ENCODE measurements around the gene ICE2. TPM values are rescaled to one million over a fixed set of nuclear protein-coding genes. Genes with fewer than 3 reads are reported as not detected.
A peak's percentile ranks its signal among the peaks of the same experiment; 100 is the strongest.

Gene ICE2
- total RNA-seq, 2 donors from 2014 or later: 89.4 to 99.7 TPM

GRCh38 chr15:60424006-60424405, 54.9 kb downstream of the ICE2 start:
- H3K4me1 Mint-ChIP-seq: peaks cover 16% of the 10 kb centered on the region

GRCh38 chr15:60423537-60423936, 55.4 kb downstream of the ICE2 start:
- DNase-seq: peak; percentile 49
- Histone ChIP-seq H3K27ac (ENCODE audit: low read depth, low read length) (no peak overlapping the region), H3K4me3 (ENCODE audit: low read length) (no peak overlapping the region), H3K36me3 (ENCODE audit: control insufficient read depth, insufficient read depth, low read length) (peaks cover 36% of the 10 kb centered on the region), H3K9me3 (ENCODE audit: control insufficient read depth, low read length) (no peaks in the 10 kb centered on the region), H3K4me1 (ENCODE audit: control insufficient read depth, insufficient read depth, low read length) (no peaks in the 10 kb centered on the region), H3K27me3 (ENCODE audit: control insufficient read depth, insufficient read depth, low read length, poor library complexity, severe bottlenecking) (no peaks in the 10 kb centered on the region), H3K9ac (ENCODE audit: extremely low read depth, low read length, poor library complexity, severe bottlenecking) (no peak overlapping the region)
- Mint-ChIP-seq H3K27ac (peak overlapping the region; percentile 63), H3K27me3 (ENCODE audit: insufficient read depth) (no peaks in the 10 kb centered on the region), H3K4me3 (no peak overlapping the region), H3K9me3 (no peaks in the 10 kb centered on the region), H3K4me1 (peaks cover 16% of the 10 kb centered on the region), H3K36me3 (ENCODE audit: low read depth) (peaks cover 19% of the 10 kb centered on the region)
- TF ChIP-seq CTCF (conservative IDR thresholded peaks at IDR 0.05): no peak
- WGBS, 2 experiments (ENCODE audit: insufficient coverage in 1 of 2, insufficient read length in 1 of 2): 66% methylated on average over 2 of the region's 2 CpGs; no CpG with 5 or more reads in 1 of the 2 experiments

More at GRCh38 chr15:60424006-60424405, 54.9 kb downstream of the ICE2 start:
- Mint-ChIP-seq H3K27me3 (ENCODE audit: insufficient read depth) (no peaks in the 10 kb centered on the region), H3K9me3 (no peaks in the 10 kb centered on the region), H3K36me3 (ENCODE audit: low read depth) (peaks cover 19% of the 10 kb centered on the region), H3K4me3 (no peak overlapping the region), H3K27ac (peak overlapping the region; percentile 5)
- 94 to 100% methylated on average over 1 of the region's 1 CpG for WGBS, 2 experiments (ENCODE audit: insufficient coverage in 1 of 2, insufficient read length in 1 of 2)
- H3K4me1 ChIP-seq (ENCODE audit: control insufficient read depth, insufficient read depth, low read length): no peaks in the 10 kb centered on the region
- no peaks in the 10 kb centered on the region for H3K27me3 ChIP-seq (ENCODE audit: control insufficient read depth, insufficient read depth, low read length, poor library complexity, severe bottlenecking)
- H3K36me3 ChIP-seq (ENCODE audit: control insufficient read depth, insufficient read depth, low read length): peaks cover 38% of the 10 kb centered on the region
- TF ChIP-seq CTCF (conservative IDR thresholded peaks at IDR 0.05): no peak
- H3K4me3 ChIP-seq (ENCODE audit: low read length): no peak overlapping the region
- H3K9ac ChIP-seq (ENCODE audit: extremely low read depth, low read length, poor library complexity, severe bottlenecking): no peak overlapping the region
- no peak for DNase-seq
- no peak overlapping the region for H3K27ac ChIP-seq (ENCODE audit: low read depth, low read length)
- H3K9me3 ChIP-seq (ENCODE audit: control insufficient read depth, low read length): no peaks in the 10 kb centered on the region

- Histone ChIP-seq H3K27me3 (ENCODE audit: control insufficient read depth, insufficient read depth, low read length, poor library complexity, severe bottlenecking) (no peaks in the 10 kb centered on the region), H3K4me1 (ENCODE audit: control insufficient read depth, insufficient read depth, low read length) (no peaks in the 10 kb centered on the region), H3K4me3 (ENCODE audit: low read length) (no peak overlapping the region), H3K9me3 (ENCODE audit: control insufficient read depth, low read length) (no peaks in the 10 kb centered on the region), H3K27ac (ENCODE audit: low read depth, low read length) (no peak overlapping the region), H3K36me3 (ENCODE audit: control insufficient read depth, insufficient read depth, low read length) (peaks cover 26% of the 10 kb centered on the region), H3K9ac (ENCODE audit: extremely low read depth, low read length, poor library complexity, severe bottlenecking) (no peak overlapping the region)
- H3K4me3 Mint-ChIP-seq: no peak overlapping the region
- no peaks in the 10 kb centered on the region for H3K9me3 Mint-ChIP-seq
- no peak for TF ChIP-seq CTCF (conservative IDR thresholded peaks at IDR 0.05)
- DNase-seq: no peak
- H3K27me3 Mint-ChIP-seq (ENCODE audit: insufficient read depth): no peaks in the 10 kb centered on the region
- H3K4me1 Mint-ChIP-seq: peaks cover 16% of the 10 kb centered on the region
- H3K36me3 Mint-ChIP-seq (ENCODE audit: low read depth): peaks cover 13% of the 10 kb centered on the region
- H3K27ac Mint-ChIP-seq: no peak overlapping the region
- 90% methylated on average over 1 of the region's 1 CpG; no CpG with 5 or more reads in 1 of the 2 experiments for WGBS, 2 experiments (ENCODE audit: insufficient coverage in 1 of 2, insufficient read length in 1 of 2)
Measured at GRCh38 chr15:60421544-60421943, 57.4 kb downstream of the ICE2 start.

Measured in endodermal cell (in vitro differentiated cells).